GM20000 (cell line): ENCODE results near the gene DLX4.

Experiments
- DNase-seq: peaks from one replicate; pipeline ENCODE4 v3.0.0; 2012; ENCODE audit warnings: low spot score
- TF ChIP-seq, protein P1 (sequence below): IDR thresholded peaks from 2 replicates; pipeline ENCODE4 v1.5.1; 2012; ENCODE audit warnings: mild to moderate bottlenecking, control low read depth; ENCODE audit errors: extremely low read depth, missing control alignments

DLX4 gene

DNA sequence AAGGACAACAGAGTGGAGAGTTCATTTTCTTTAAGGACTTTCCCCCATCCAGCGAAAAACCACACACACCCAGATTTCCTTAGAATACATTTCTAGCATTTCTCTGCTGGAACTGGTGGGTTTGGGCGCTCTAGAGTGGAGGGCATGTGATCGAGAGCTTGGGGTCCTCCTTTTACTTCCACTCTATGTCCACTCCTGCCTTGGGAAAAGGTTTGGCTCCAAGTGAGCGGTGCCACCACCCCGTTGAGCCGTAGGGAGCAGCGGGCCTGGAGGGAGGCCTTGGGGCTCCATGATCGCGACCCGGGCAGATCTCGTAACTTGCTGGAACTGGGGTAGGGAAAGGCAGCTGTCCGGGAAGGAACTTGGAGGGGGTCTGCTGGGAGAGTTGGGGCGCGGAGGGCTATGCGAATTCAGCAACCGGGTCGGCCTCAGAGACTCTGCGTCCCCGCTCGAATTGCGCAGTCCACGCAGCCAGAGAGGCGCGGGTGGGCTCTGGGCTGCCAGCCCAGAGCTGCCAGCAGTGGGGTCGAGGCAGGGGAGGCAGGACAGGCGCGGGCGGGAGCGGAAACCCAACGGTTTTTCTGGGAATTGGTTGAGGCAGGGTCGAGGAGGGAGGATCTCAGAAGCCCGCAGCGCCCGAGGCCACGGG, 2.3 kb downstream of the DLX4 start:
- TF ChIP-seq, protein P1, sequence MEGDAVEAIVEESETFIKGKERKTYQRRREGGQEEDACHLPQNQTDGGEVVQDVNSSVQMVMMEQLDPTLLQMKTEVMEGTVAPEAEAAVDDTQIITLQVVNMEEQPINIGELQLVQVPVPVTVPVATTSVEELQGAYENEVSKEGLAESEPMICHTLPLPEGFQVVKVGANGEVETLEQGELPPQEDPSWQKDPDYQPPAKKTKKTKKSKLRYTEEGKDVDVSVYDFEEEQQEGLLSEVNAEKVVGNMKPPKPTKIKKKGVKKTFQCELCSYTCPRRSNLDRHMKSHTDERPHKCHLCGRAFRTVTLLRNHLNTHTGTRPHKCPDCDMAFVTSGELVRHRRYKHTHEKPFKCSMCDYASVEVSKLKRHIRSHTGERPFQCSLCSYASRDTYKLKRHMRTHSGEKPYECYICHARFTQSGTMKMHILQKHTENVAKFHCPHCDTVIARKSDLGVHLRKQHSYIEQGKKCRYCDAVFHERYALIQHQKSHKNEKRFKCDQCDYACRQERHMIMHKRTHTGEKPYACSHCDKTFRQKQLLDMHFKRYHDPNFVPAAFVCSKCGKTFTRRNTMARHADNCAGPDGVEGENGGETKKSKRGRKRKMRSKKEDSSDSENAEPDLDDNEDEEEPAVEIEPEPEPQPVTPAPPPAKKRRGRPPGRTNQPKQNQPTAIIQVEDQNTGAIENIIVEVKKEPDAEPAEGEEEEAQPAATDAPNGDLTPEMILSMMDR = no peak
- no peak for DNase-seq

DNA sequence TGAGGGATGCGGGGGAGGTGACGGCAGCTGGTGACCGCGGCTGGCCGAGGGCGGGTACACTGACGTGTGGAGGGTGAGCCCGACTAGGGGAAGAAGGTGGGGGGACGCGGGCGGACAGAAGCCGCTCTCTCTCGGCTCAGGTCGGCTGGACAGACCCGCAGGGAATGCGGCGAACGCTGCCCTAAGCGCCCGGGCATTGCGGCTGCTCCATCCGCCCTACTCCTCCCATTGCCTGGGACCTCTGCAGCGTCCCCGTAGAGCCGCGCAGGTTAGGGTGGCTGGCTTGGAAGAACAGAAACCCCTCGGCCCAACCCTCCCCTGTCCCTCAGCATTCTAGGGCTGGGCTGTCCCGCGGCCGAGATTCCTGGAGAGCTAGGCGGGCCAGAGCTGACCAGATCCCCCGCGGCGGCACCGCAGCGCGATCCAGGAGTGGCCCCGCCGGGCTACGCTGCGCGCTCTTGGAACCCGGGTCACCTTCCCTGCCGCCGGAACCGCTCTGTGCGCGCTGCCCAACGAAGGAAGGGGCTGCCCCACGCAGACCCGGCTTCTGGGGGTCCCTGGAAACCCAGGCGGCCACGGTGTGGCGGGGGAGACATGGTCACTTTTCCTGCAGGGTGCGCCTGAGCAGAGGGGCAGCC, 3.0 kb downstream of the DLX4 start:
- no peak for DNase-seq
- TF ChIP-seq, protein P1 = no peak

DNA sequence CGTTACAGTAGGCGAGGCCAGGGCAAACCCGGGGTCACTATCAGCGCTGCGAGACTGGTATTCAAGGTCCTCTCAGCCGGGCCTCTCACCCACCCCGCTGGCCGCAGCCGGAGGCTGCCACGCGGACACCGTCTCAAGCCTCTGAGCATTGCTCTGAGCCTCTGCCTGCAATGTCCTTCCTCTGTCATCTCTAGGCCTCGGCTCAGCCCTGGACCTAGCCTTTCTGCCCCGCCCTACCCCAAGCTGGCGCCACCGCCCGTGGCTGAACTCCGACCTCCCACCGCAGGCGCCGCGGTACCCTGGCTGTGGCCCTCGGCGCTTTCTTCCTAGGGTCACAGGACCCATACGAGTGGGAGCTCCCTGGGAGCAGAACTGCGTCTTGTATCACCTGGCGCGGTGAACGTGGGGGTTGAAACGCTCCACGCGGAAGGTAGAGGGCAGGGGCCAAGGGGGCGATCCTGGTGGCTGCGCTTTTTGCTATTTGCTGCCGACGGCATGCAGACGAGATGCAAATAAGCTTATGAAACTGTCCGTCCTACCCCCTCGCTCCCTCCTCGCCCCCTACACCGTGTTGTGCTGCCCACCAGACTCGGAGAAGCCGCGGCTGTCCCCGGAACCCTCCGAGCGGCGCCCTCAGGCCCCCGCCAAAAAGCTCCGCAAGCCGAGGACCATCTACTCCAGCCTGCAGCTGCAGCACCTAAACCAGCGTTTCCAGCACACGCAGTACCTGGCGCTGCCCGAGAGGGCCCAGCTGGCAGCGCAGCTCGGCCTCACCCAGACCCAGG, 3.7 kb downstream of the DLX4 start:
- no peak for DNase-seq
- TF ChIP-seq, protein P1 = no peak

DNA sequence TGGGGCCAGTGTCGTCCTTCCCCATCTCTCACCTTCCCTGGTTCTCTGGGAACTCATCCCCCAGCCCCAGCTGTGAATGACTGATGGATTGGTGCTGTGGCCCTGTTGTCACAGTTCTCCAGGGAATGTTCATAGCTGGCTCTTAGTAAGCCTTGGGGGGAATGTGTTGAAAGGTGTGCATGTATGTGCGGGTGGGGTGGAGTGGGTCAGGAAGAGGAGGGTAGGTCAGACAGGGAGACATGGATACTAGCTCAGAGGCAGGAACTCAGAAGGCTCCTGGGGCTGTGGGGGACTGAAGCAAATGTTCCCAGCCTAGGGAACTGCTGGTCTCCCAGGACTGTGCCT, 4.3 kb downstream of the DLX4 start:
- DNase-seq = no peak
- TF ChIP-seq, protein P1 = no peak

DNA sequence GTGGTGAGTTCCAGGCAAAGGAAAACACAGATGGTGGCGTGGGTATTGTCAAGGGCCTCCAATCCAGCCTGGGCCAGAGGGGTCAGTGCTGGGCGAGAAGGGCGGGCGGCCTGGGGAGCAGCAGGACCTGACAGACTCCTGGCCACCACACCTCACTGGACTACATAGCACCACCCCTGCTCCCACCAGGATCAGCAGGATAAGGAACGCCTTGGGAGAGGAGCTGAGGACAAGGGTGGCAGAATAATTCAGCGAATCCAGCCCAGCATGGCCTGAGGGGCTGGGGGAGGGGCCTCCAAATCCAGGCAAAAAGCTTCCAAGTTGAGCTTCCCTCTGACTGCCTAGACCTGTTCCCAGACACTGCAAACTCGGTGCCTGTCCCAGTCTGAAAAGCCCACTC, 6.5 kb downstream of the DLX4 start:
- TF ChIP-seq, protein P1 = no peak

DNA sequence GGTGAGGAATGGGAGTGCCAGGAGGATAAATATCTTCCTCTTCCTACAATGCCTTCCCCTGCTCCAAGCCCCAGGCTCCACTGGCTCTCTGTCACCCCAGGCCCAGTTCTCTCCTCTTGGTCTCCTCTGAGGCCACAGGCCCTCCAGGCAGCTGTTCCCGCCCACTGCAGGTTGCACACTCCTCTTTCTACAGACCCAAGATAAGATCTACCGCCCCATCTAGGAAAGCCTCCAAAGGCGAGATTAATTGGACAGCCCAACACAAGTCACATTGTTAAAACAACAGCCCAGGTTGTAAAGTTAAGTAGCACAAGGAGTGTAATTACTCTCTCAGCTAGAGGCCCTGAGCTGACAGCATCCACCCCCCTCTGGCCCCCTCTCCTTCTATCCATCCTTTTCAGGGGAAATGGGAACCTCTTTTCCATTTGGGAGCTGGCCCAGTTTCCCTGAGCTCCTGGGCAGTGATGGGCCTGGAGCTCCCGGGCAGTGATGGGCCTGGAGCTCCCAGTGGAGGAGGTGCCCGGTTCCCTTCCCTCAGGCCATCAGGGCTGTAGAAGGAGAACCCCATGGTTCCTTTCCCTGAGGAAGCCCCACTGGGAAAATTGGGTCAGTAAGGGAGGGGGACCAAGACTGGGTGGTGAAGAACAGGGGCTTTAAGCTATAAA, 7.3 kb downstream of the DLX4 start:
- TF ChIP-seq, protein P1 = no peak
- no peak for DNase-seq

More for the DNA sequence above, 6.5 kb downstream of the DLX4 start:
- no peak for DNase-seq

DNA sequence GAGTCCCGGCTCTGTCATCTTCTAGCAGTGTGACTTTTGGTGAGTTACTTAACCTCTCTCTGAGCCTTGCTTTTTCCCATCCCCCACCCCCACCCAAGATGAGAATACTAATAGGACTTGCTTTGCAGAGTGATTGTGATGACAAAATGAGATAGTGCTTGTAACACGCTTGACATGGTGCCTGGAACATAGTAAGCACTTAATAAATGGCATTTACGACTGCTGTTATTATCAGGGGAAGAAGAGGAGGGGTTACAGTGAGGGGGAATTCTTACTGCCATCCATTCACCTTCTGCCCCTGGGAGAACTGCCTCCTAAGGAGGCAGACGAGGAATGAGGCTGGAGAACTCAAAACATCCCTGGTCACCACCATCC, 7.8 kb downstream of the DLX4 start:
- no peak for DNase-seq
- TF ChIP-seq, protein P1 = no peak
